Epidermal melanocyte (primary cell): ENCODE results near the gene XPO5.

Experiments
- DNase-seq: peaks from one replicate; pipeline ENCODE4 v3.0.0; 2011; ENCODE audit warnings: low spot score; ENCODE audit not compliant: insufficient read length

XPO5 gene

GRCh38 chr6:43472515-43472914 is 103.3 kb downstream of the XPO5 start:
- no peak for DNase-seq
